HG02973 (cell line): ENCODE measurements around the gene ABCA10.

Experiments
- ATAC-seq: cut with Tn5 transposase; IDR thresholded peaks from one replicate; pipeline ENCODE4 v1.9.1; 2021; ENCODE audit warnings: moderate library complexity; ENCODE audit not compliant: unreplicated experiment

Gene ABCA10

GRCh38 chr17:69103557-69104233 is 124.9 kb downstream of the ABCA10 start:
- ATAC-seq, result no peak

- ATAC-seq, result no peak
Observed at GRCh38 chr17:69098625-69099024, 130.0 kb downstream of the ABCA10 start.
